Stimulated activated naive CD8-positive, alpha-beta T cell treated with anti-CD3 and anti-CD28 coated beads, Interleukin-15, Interleukin-2, amounts not matched to agents 100 ng/mL and 50 ng/mL, for 24 hours (primary cell): ENCODE results near the gene PLVAP.

Experiments used
- H3K27ac Mint-ChIP-seq: one replicate; pipeline ENCODE4 v1.8.0; 2021; ENCODE audit warnings: mild to moderate bottlenecking, mixed read lengths
- H3K27me3 Mint-ChIP-seq: one replicate; pipeline ENCODE4 v1.8.0; 2021; ENCODE audit warnings: mixed read lengths
- H3K36me3 Mint-ChIP-seq: one replicate; pipeline ENCODE4 v1.8.0; 2021; ENCODE audit warnings: low read depth, mixed read lengths
- H3K4me1 Mint-ChIP-seq: one replicate; pipeline ENCODE4 v1.8.0; 2021; ENCODE audit warnings: low read depth, mixed read lengths
- H3K4me3 Mint-ChIP-seq: one replicate; pipeline ENCODE4 v1.8.0; 2021; ENCODE audit warnings: mild to moderate bottlenecking, mixed read lengths
- H3K9me3 Mint-ChIP-seq: one replicate; pipeline ENCODE4 v1.8.0; 2021; ENCODE audit warnings: mixed read lengths

The PLVAP gene

GRCh38 chr19:17312189-17313113 lies 64.7 kb downstream of the PLVAP start:
- Mint-ChIP-seq H3K27me3 (no peaks in the 10 kb centered on the region), H3K4me1 (peaks cover 35% of the 10 kb centered on the region), H3K27ac (no peak overlapping the region), H3K4me3 (no peak overlapping the region), H3K36me3 (peaks cover 18% of the 10 kb centered on the region), H3K9me3 (no peaks in the 10 kb centered on the region)

DNA sequence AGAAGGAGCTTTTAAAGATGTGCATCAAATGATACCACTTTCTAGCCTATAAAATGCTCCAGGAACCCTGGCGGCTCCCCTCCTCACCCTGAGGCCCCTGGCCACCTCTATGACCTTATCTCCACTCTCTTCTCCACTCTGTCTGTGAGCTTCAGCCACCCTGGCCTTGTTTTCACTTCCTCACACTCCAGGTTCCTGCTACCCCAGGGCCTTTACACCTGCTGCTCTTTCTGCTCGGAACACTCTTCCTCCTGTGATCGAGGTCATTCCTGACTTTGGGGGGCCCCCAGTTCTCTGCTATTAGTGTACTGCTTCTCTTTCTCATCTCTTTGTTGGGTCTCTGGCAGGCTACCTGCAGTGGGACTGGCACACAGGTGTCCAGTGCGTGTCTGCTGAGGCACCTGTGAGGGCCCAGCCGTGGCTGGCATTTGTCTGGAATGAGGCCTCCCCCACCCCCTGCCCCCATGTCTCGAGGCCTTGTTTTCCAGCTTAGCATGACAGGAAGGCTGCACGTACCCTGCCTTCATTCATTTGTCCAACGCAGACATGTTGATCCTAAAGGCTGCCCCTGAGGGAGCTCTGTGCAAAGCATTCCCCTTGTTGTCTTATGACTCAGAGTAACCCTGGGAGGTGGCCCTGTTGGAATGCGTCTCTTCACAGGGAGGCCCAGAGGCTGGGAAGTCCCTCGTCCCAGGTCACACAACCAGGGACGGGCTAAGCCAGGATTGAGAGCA lies 65.5 kb downstream of the PLVAP start:
- peak overlapping the region; percentile 43 for H3K4me3 Mint-ChIP-seq

GRCh38 chr19:17309965-17310461 lies 67.1 kb downstream of the PLVAP start:
- H3K27ac Mint-ChIP-seq = peak overlapping the region; percentile 87
- H3K4me3 Mint-ChIP-seq = peak overlapping the region; percentile 92
- H3K27me3 Mint-ChIP-seq = no peaks in the 10 kb centered on the region
- H3K9me3 Mint-ChIP-seq = no peaks in the 10 kb centered on the region
- H3K36me3 Mint-ChIP-seq = peaks cover 10% of the 10 kb centered on the region
- peaks cover 48% of the 10 kb centered on the region for H3K4me1 Mint-ChIP-seq

More for the DNA sequence above, 65.5 kb downstream of the PLVAP start:
- Mint-ChIP-seq H3K36me3 (peaks cover 18% of the 10 kb centered on the region), H3K9me3 (no peaks in the 10 kb centered on the region), H3K4me1 (peaks cover 43% of the 10 kb centered on the region), H3K27ac (no peak overlapping the region), H3K27me3 (no peaks in the 10 kb centered on the region)

- peak within 1 kb of the TSS; percentile 87 for H3K27ac Mint-ChIP-seq
- peaks cover 10% of the 10 kb centered on the region for H3K36me3 Mint-ChIP-seq
- H3K27me3 Mint-ChIP-seq = no peaks in the 10 kb centered on the region
- H3K9me3 Mint-ChIP-seq = no peaks in the 10 kb centered on the region
- peak within 1 kb of the TSS; percentile 92 for H3K4me3 Mint-ChIP-seq
- H3K4me1 Mint-ChIP-seq = peaks cover 54% of the 10 kb centered on the region
Observed at GRCh38 chr19:17309198-17309964, 67.8 kb downstream of the PLVAP start, which contains the start of gene DDA1. Gene DDA1 (plus strand): TSS chr19:17309563. CDS start chr19:17309655, 92 bp downstream.

- H3K36me3 Mint-ChIP-seq = peaks cover 3% of the 10 kb centered on the region
- peaks cover 64% of the 10 kb centered on the region for H3K4me1 Mint-ChIP-seq
- peak overlapping the region; percentile 89 for H3K4me3 Mint-ChIP-seq
- no peaks in the 10 kb centered on the region for H3K27me3 Mint-ChIP-seq
- peak overlapping the region; percentile 58 for H3K27ac Mint-ChIP-seq
- H3K9me3 Mint-ChIP-seq = no peaks in the 10 kb centered on the region
Observed at GRCh38 chr19:17307876-17308377, 69.2 kb downstream of the PLVAP start.

- Mint-ChIP-seq H3K4me3 (peak overlapping the region; percentile 89), H3K27me3 (no peaks in the 10 kb centered on the region), H3K9me3 (no peaks in the 10 kb centered on the region), H3K36me3 (peaks cover 8% of the 10 kb centered on the region), H3K27ac (peak overlapping the region; percentile 86), H3K4me1 (peaks cover 65% of the 10 kb centered on the region)
Observed at GRCh38 chr19:17306285-17306714, 70.8 kb downstream of the PLVAP start.

DNA sequence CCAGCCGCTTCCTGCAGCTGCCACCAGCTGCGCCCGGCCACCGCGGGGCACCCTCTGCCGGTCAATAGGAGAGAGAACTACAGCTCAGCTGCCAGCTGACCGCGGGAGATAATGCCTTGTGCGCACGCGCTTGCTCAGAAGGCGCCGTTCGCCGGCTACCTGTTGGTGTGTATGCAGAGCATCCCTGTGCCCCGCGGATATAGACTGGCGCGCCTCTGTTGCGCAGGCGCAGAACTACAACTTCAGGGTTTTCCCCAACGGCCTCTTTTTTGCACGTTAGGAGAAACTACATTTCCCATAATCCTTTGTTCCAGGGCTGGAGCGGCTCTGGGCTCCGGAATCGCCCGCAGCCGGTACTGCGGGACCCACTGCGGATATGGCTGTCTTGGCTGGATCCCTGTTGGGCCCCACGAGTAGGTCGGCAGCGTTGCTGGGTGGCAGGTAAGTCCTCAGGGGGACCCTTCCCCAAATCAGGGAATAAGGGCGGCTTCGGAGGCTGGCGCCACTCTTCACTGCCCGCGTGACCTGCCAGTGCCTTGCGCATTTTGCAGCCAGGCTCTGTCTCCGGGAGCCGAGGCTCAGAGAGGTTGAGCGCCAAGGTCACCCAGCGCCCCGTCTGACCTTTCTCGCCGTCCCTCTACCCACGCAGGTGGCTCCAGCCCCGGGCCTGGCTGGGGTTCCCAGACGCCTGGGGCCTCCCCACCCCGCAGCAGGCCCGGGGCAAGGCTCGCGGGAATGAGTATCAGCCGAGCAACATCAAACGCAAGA lies 71.4 kb downstream of the PLVAP start, which contains the start of gene MRPL34:
Gene MRPL34, plus strand, starts transcription at position 356 of the 768 bp plus-strand sequence. Its CDS starts 21 bp downstream, at position 377.
- H3K4me3 Mint-ChIP-seq = peak within 1 kb of the TSS; percentile 89
- peaks cover 60% of the 10 kb centered on the region for H3K4me1 Mint-ChIP-seq
- H3K27ac Mint-ChIP-seq = peak within 1 kb of the TSS; percentile 86
- H3K9me3 Mint-ChIP-seq = no peaks in the 10 kb centered on the region
- no peaks in the 10 kb centered on the region for H3K27me3 Mint-ChIP-seq
- peaks cover 8% of the 10 kb centered on the region for H3K36me3 Mint-ChIP-seq

GRCh38 chr19:17305216-17305516 lies 72.0 kb downstream of the PLVAP start:
- Mint-ChIP-seq H3K27me3 (no peaks in the 10 kb centered on the region), H3K9me3 (no peaks in the 10 kb centered on the region), H3K36me3 (peaks cover 8% of the 10 kb centered on the region), H3K4me1 (peaks cover 55% of the 10 kb centered on the region), H3K4me3 (peak overlapping the region; percentile 89), H3K27ac (peak overlapping the region; percentile 55)

GRCh38 chr19:17304386-17305215 lies 72.5 kb downstream of the PLVAP start:
- H3K27ac Mint-ChIP-seq = peak overlapping the region; percentile 55
- peaks cover 8% of the 10 kb centered on the region for H3K36me3 Mint-ChIP-seq
- H3K4me1 Mint-ChIP-seq = peaks cover 53% of the 10 kb centered on the region
- H3K4me3 Mint-ChIP-seq = peak overlapping the region; percentile 89
- no peaks in the 10 kb centered on the region for H3K27me3 Mint-ChIP-seq
- no peaks in the 10 kb centered on the region for H3K9me3 Mint-ChIP-seq

DNA sequence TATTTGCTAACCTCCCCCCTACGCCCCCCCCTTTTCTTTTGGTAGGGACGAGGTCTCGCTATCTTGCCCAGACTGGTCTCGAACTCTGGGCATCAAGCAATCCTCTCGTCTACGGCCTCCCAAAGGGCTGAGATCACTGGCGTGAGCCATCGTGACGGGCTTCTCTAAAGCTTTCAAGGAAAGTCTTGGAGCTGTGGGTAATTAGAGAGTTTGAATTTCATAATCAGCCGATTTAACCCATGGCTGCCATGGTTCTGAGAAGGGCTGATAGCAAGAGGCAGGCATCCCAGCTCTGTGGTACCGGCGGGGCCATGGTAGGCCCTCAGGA lies 73.2 kb downstream of the PLVAP start:
- Mint-ChIP-seq H3K4me1 (peaks cover 49% of the 10 kb centered on the region), H3K36me3 (peaks cover 8% of the 10 kb centered on the region)

DNA sequence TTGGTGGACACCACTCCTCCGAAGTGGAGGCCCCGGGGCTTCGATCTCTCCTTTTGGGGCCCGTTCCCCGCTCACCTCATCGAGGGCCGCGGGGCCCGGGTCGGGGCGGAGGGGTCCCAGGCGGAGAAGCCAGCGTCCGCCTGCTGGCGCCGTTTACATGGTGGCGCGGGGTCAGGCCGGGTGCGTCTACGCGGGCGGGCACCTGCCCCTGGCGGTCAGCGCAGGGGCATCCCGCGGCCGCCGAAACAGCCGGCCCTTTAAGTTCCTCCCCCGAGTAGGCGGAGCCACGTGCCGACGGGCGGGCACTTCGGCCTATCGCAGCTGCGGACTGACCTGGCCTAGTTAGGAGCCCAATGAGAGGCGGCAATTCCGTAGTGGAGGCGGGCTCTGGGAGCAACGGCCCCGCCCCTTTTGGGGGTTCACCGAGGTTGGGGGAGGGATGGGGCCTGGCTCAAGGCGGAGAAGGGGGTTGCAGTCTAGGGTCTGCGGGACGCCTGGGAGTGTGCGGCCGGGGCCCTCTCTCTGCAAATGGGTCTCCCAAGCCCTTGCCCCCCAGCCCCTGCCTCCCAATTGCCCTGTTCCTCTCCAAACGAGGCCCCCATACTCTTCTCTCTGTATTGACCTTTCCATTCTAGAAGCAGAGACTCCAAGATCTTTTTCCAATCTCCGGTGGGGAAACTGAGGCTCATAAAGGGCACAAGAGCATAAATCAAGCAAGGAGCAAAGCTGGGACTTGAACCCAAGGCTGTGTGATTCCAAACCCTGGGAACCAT lies 73.8 kb downstream of the PLVAP start, which contains the start of gene ABHD8:
Gene ABHD8, minus strand, starts transcription at position 259 of the 773 bp plus-strand sequence. CDS start 1,809 bp downstream, outside the sequence.
- Mint-ChIP-seq H3K36me3 (peaks cover 9% of the 10 kb centered on the region), H3K4me1 (peaks cover 48% of the 10 kb centered on the region), H3K27ac (no peak within 1 kb of the TSS), H3K9me3 (no peaks in the 10 kb centered on the region), H3K27me3 (no peaks in the 10 kb centered on the region), H3K4me3 (peak within 1 kb of the TSS; percentile 63)

More for the DNA sequence above, 73.2 kb downstream of the PLVAP start:
- Mint-ChIP-seq H3K27ac (no peak overlapping the region), H3K4me3 (peak overlapping the region; percentile 63), H3K27me3 (no peaks in the 10 kb centered on the region), H3K9me3 (no peaks in the 10 kb centered on the region)

GRCh38 chr19:17302391-17303166 lies 74.6 kb downstream of the PLVAP start:
- H3K36me3 Mint-ChIP-seq = peaks cover 11% of the 10 kb centered on the region
- no peak overlapping the region for H3K27ac Mint-ChIP-seq
- peak overlapping the region; percentile 63 for H3K4me3 Mint-ChIP-seq
- H3K9me3 Mint-ChIP-seq = no peaks in the 10 kb centered on the region
- peaks cover 43% of the 10 kb centered on the region for H3K4me1 Mint-ChIP-seq
- no peaks in the 10 kb centered on the region for H3K27me3 Mint-ChIP-seq
